Measurements from ENCODE around the gene TRIM43B.
A peak's percentile ranks its signal among the peaks of the same experiment; 100 is the strongest.
"Not testable (repeated sequence)": the region's sequence is repeated elsewhere in the genome, so short reads cannot be mapped to it uniquely, and the experiment has no call there.

The TRIM43B gene

GRCh38 chr2:95435162-95435871 lies 49.2 kb downstream of the TRIM43B start:
- DNase-seq (ENCODE audit: low read depth); H3K4me3 ChIP-seq (ENCODE audit: low read depth, low read length): not testable (repeated sequence)

- DNase-seq (ENCODE audit: low read depth), result peak; percentile 51
- H3K4me3 ChIP-seq (ENCODE audit: low read depth, low read length), result not testable (repeated sequence)
Observed at GRCh38 chr2:95434507-95435076, 50.0 kb downstream of the TRIM43B start.

- H3K4me3 ChIP-seq (ENCODE audit: low read depth, low read length); DNase-seq (ENCODE audit: low read depth): not testable (repeated sequence)
Observed at GRCh38 chr2:95433973-95434372, 50.6 kb downstream of the TRIM43B start.

GRCh38 chr2:95433373-95433772 lies 51.2 kb downstream of the TRIM43B start:
- not testable (repeated sequence) for H3K4me3 ChIP-seq (ENCODE audit: low read depth, low read length); DNase-seq (ENCODE audit: low read depth)

- H3K4me3 ChIP-seq (ENCODE audit: low read depth, low read length); DNase-seq (ENCODE audit: low read depth): not testable (repeated sequence)
Observed at GRCh38 chr2:95429748-95430467, 54.6 kb downstream of the TRIM43B start.

- DNase-seq (ENCODE audit: low read depth); H3K4me3 ChIP-seq (ENCODE audit: low read depth, low read length): not testable (repeated sequence)
Observed at GRCh38 chr2:95427196-95427867, 57.2 kb downstream of the TRIM43B start.

Data from skeletal muscle cell (primary cell).